Endothelial cell of coronary artery (primary cell): ENCODE measurements around the gene ZNF394. TPM values are rescaled to one million over a fixed set of nuclear protein-coding genes. Genes with fewer than 3 reads are reported as not detected.

Source experiments
- total RNA-seq: library from RNA; depleted of rRNA; stranded (reverse); fragments of >200 nt; gene quantifications from 2 replicates; pipeline ENCODE4 v1.2.3, GENCODE V29; 2014

The ZNF394 gene
- total RNA-seq: 24.7 and 28.4 TPM in 2 replicates

DNA sequence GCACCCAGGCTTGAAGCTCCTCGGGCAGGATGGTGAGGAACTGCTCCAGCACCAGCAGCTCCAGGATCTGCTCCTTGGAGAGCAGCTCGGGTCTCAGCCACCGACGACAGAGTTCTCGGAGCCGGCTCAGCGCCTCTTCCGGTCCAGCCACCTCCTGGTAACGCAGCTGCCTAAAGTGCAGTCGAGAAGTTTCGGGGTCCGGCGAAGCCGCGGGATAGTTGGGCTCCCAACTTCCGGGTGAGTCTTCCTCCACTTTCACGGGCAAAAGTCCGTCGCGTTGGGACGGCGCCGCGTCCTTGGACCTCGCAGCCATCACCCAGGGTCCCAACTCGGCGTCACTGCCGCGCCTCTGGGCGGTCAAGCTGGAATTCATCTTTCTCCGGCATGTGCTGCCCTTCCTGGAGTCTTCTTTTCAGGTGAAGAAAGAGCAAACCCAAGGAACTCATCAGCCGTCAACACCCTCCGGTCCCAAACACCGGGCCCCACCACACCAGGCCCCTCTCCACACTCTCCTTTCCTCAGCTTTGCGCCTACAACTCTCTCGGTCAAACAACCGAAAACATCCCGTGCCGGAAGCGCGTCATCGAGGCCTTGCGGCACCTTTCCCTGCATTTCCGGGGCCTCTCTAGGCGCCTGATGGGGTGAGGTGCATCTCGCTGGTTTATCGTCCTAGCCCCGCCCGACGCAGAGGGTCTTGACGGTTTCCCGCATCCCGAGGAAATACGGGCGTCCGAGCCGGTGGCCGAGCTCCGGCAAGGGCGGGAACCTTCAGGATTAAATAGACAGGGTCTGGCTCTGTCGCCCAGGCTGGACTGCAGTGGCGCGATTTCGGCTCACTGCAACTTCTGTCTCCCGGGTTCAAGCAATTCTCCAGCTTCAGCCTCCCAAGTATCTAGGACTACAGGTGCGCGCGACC lies at the start of gene ZNF394:
TSS of gene ZNF394 (minus strand) at position 561 of the 916 bp plus-strand sequence. CDS start at position 373, 188 bp downstream.

DNA sequence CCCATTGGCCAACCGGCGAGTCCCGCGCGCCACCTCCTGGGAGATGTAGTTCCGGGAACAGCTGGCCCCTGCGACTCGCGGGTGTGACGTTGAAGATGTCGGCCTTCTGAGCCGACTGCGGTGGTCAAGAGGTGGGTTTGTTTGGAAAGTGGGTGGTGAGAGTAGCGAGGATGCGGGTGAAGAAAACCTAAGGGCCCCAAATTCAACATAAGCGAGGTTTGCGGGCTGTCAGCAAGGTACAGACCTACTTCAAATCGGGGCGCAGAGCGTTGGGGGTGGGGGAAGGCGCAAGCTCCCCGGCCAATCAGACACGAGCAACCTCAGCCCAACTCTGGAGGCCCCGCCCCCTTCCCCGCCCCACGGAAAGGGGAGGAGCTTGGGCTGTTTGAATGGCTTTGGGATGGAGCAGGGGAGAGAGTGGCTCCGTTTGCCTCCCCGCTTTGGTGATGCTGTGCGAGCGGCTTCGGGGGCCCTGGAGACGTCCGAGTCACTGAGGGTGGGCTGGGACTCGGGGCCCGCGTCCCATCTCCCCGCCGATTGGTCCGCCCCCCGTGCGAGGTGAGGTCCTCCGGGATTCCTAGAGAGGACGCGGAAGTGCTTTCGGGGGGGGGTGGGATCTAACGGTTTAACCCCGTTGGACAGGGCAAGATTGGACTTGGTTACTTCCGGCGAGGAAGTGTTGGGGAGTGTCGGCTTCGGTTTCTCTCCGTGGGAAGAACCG lies 4.7 kb upstream of the ZNF394 start, which contains the start of gene ZKSCAN5:
TSS of gene ZKSCAN5 (plus strand) at position 60 of the 721 bp plus-strand sequence. CDS start 1,383 bp downstream, outside the sequence.

DNA sequence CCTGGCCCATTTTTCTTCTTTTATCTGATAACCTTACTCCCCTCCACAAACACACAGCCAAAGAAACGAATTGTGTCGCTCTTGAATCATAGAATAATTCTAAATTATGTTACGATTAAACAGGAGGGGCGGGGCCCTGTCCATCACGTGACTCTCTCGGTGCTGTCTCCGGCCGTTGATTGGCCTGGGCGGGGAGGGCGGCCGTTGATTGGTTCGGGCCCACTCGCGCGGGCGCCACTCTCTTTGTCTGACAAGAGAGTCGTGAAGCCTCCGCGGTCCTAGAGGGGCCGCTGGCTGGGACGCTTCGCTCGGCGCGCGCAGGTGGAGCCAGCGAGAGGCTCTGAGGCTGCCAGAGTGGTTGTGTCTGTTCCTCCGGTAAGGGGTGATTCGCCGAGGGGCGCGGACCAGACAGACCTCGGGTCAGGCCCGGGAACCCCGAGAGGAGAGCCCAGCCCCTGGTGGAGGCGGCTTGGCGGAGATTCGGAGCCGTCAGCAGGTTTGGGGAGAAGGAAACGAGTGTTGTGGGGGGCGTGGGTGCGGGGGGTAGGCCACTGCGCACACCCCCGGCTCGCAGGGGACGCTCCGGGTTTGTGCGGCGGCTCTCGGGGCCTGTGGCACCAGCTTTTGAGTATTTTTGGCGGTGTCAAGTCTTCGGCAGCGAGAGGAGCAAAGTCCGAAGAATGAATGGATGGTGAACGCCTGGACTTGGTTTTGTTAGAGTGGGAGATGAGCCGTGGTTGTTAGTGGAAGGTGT lies 27.3 kb downstream of the ZNF394 start, which contains the start of gene ZNF789:
TSS of gene ZNF789 (plus strand) at position 330 of the 754 bp plus-strand sequence. CDS start 3,567 bp downstream, outside the sequence.

Other genes starting within 250 kb of the ZNF394 start
- gene MYH16, start 227.4 kb downstream of the ZNF394 start, total RNA-seq: 0.38 and 0.72 TPM in 2 replicates
- 224 and 226 TPM in 2 replicates for gene ARPC1A, start 174.4 kb downstream of the ZNF394 start, total RNA-seq
- gene ARPC1B, start 125.6 kb downstream of the ZNF394 start, total RNA-seq: 600 and 643 TPM in 2 replicates
- gene PDAP1, start 91.7 kb downstream of the ZNF394 start, total RNA-seq: 29.6 and 32.8 TPM in 2 replicates
- 120 TPM in 2 replicates for gene BUD31, start 91.3 kb downstream of the ZNF394 start, total RNA-seq
- 4.0 and 5.9 TPM in 2 replicates for gene PTCD1, start 61.5 kb downstream of the ZNF394 start, total RNA-seq
- gene CPSF4, start 61.3 kb downstream of the ZNF394 start, total RNA-seq: 23.8 and 26.0 TPM in 2 replicates
- gene ATP5MF, start 34.1 kb downstream of the ZNF394 start, total RNA-seq: 281 and 445 TPM in 2 replicates
- 5.7 and 7.0 TPM in 2 replicates for gene ZNF789, start 27.4 kb downstream of the ZNF394 start, total RNA-seq
- gene ZKSCAN5, start 4.4 kb upstream of the ZNF394 start, total RNA-seq: 10.4 and 11.8 TPM in 2 replicates
- 4.9 and 5.9 TPM in 2 replicates for gene FAM200A, start 51.8 kb upstream of the ZNF394 start, total RNA-seq
- gene ZNF655, start 58.4 kb upstream of the ZNF394 start, total RNA-seq: 9.3 and 26.9 TPM in 2 replicates
- gene TMEM225B, start 98.0 kb upstream of the ZNF394 start, total RNA-seq: 0.19 TPM in 1 of 2 replicates, not detected in the other
- gene ZSCAN25, start 116.7 kb upstream of the ZNF394 start, total RNA-seq: 10.2 and 15.1 TPM in 2 replicates
- gene CYP3A5, start 179.7 kb upstream of the ZNF394 start, total RNA-seq: not detected in 2 replicates
- not detected in 2 replicates for gene CYP3A7, start 234.9 kb upstream of the ZNF394 start, total RNA-seq